ENCODE results near the gene HCN3.

DNA sequence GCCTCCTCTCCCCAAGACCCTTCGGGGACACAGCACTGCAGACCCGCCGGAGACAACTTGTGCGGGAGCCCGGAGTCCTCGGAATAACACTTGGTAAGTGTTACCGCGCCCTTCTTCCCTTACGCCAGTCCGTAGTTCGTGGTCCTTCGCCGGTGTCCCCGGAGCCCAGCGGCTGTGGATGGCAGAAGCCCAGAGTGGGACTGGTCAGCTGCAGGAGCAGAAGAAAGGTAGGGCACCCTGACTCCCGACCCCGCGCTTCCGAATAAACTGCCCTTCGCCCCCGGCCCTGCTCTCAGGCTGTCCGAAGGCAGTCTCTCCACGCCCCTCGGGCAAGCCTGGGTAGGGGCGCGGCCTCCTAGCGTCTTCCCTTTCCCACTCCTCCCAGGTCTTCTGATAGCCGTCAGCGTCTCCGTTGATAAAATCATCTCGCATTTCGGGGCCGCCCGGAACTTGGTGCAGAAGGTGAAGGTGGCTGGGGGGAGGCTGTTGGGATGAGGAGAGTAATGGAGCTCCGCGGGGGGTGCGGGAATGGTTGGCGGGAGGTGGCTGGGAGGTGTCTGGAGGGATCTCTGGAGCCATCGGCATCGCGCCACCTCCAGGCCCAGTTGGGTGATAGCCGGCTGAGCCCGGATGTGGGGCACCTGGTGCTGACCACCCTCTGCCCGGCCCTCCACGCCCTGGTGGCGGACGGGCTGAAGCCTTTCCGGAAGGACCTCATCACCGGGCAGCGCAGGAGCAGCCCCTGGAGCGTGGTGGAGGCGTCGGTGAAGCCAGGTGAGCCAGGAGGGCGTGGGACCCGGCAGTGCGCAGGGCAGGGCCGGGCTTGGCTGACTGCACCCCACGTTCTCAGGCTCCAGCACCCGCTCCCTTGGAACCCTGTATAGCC, 47.7 kb downstream of the HCN3 start:
- TF ChIP-seq POLR2A (IDR thresholded peaks at IDR 0.05; ENCODE audit: low read depth, low read length), result no peak
- TF ChIP-seq POLR2AphosphoS5 (IDR thresholded peaks at IDR 0.05; ENCODE audit: low read depth, low read length), result no peak

Data from GM12892 (cell line).